Retinal pigment epithelial cell (primary cell): ENCODE data around the gene SPOCK3.

ENCODE experiments used
- DNase-seq: peaks from one replicate; pipeline ENCODE4 v3.0.0-alpha.2; 2010; ENCODE audit warnings: low read depth
- H3K4me3 ChIP-seq: 2 replicates; pipeline ENCODE4 v1.5.1; 2011; ENCODE audit warnings: mild to moderate bottlenecking, low read length, control low read depth, moderate library complexity
- TF ChIP-seq, protein P1 (sequence below): conservative IDR thresholded peaks from 2 replicates; pipeline ENCODE4 v1.5.1; 2011; ENCODE audit warnings: low read depth, low read length, control low read depth, inconsistent platforms

SPOCK3 gene

DNA sequence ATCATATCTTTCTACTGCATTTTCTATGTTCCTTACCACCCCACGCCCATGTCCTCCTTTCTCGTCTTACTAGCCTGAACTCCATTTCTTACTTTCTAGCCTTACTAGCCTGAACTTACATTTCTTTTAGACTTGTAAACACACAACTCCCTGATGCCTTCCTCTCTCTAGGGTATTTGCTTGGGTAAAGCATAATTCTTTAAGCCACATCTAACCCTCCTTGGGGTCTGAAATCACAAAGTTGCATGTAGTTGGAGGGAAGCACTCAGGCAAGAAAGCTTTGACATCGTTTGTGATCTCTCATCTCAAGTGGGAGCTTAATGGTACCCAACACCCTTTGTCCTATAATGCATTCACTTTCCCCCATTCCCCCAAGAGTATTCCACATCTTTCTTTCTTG, 124.4 kb downstream of the SPOCK3 start:
- no peak overlapping the region for H3K4me3 ChIP-seq
- no peak for DNase-seq
- TF ChIP-seq, protein P1, sequence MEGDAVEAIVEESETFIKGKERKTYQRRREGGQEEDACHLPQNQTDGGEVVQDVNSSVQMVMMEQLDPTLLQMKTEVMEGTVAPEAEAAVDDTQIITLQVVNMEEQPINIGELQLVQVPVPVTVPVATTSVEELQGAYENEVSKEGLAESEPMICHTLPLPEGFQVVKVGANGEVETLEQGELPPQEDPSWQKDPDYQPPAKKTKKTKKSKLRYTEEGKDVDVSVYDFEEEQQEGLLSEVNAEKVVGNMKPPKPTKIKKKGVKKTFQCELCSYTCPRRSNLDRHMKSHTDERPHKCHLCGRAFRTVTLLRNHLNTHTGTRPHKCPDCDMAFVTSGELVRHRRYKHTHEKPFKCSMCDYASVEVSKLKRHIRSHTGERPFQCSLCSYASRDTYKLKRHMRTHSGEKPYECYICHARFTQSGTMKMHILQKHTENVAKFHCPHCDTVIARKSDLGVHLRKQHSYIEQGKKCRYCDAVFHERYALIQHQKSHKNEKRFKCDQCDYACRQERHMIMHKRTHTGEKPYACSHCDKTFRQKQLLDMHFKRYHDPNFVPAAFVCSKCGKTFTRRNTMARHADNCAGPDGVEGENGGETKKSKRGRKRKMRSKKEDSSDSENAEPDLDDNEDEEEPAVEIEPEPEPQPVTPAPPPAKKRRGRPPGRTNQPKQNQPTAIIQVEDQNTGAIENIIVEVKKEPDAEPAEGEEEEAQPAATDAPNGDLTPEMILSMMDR: no peak

DNA sequence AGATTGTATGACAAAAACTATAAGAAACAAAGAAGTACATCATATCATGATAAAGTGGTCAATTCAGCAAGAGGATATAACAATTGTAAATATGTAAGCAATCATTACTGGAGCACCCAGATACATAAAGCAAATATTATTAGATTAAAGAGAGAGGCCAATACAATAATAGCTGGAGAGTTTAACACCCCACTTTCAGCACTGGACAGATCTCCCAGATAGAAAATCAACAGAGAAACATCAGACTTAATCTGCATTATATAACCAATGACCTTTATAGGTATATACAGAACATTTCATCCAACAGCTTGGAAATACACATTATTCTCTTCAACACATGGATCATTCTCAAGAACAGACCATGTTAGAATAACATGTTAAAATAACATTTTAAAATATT, 128.4 kb downstream of the SPOCK3 start:
- H3K4me3 ChIP-seq: no peak overlapping the region
- TF ChIP-seq, protein P1: no peak
- DNase-seq: no peak

DNA sequence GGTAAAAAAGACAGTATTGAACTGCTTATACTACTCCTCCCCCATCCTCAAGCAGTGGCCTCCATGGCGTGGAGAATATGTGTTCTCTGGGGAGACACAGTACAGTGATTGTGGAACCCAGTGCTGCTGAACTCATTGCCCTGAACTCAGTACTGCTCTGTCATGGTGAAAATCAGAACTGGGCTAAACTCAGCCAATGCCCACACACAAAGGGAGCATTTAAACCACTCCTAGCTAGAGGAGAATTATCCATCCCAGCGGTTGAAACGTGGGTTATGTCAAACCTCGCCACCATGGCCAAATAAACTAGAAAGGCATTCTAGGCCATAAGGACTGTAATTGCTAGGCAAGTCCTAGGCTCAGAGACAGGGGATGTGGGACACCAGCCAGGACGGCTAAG, 131.8 kb downstream of the SPOCK3 start:
- H3K4me3 ChIP-seq: no peak overlapping the region
- DNase-seq: no peak
- TF ChIP-seq, protein P1: no peak

- H3K4me3 ChIP-seq: no peak overlapping the region
- TF ChIP-seq, protein P1: no peak
- no peak for DNase-seq
Measured at GRCh38 chr4:167101035-167101434, 133.3 kb downstream of the SPOCK3 start.

DNA sequence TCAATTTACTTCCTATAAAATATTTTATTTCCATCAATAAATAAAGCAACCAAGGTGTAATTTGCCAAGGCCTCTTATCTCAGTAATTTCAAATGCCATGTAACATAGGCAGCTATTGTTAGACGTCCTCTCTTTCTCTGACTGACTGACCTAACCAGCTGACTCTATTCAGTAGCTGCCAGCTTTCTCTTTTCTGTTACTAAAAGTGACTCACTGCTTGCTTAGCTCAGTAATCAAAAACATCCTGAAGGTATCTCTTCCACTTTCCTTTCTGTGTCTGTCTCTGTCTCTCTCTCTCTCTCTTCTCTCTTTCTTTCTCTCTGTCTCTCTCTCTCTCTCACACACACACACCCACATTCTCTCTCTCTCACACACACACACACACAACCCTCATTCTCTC, 134.2 kb downstream of the SPOCK3 start:
- TF ChIP-seq, protein P1: no peak
- peak; percentile 65 for DNase-seq
- H3K4me3 ChIP-seq: no peak overlapping the region

- DNase-seq: no peak
- TF ChIP-seq, protein P1: no peak
Measured at GRCh38 chr4:167088115-167088514, 146.2 kb downstream of the SPOCK3 start.

DNA sequence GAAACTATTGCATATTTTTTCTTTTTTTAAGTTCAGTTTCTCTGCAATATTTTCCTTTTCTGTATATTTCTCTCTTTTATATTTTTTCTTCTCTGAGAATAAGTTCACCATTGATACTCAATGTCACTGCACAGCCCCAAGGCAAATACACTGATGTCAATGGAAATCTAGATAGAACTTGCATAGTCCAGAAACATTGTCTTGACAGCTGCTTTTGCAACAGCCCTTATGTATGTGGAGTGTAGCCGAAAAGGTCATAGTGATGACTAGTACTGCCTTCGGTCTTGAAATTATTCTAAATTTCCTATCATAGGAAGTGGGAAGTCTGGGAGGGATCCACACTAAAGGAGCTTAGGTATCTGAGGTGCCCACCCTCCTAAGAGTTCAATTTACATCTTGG, 150.0 kb downstream of the SPOCK3 start:
- DNase-seq: no peak
- no peak overlapping the region for H3K4me3 ChIP-seq
- TF ChIP-seq, protein P1: no peak

More at GRCh38 chr4:167088115-167088514, 146.2 kb downstream of the SPOCK3 start:
- H3K4me3 ChIP-seq: no peak overlapping the region
